Inflammatory macrophage (primary cell): ENCODE data around the gene PTPN21.

Source experiments
- DNase-seq, 2 donors: peaks; one replicate each; pipeline ENCODE4 v3.0.0-alpha.2; 2020 to 2022

PTPN21 gene

GRCh38 chr14:88503754-88504406 is 50.9 kb downstream of the PTPN21 start:
- no peak for DNase-seq

- no peak for DNase-seq
Measured at GRCh38 chr14:88502740-88503139, 52.1 kb downstream of the PTPN21 start.

GRCh38 chr14:88500611-88501010 is 54.2 kb downstream of the PTPN21 start:
- no peak for DNase-seq

DNA sequence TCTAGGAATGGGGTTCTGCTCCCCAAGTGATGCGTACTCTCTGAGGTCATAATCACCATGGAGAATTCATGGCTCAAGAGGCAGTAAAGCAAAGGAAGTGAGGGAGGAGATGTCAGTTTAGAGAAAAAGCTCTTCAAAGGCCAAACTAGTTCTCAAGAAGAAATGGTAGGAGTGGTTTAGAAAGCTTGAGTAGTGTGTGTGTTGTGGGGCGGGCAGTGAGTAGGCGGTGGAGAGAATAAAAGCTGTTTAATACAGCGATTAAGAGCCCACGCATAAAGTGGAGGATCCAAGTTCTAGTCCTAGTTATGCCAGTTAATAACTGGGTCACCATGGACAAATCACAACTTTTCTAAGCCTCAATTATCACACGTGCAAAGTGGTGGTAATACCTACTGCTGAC is 55.6 kb downstream of the PTPN21 start:
- DNase-seq: no peak

- no peak for DNase-seq
Measured at GRCh38 chr14:88496414-88496813, 58.4 kb downstream of the PTPN21 start.

- no peak for DNase-seq
Measured at GRCh38 chr14:88493392-88494185, 61.2 kb downstream of the PTPN21 start.

- peak; percentile 92 to 93 for DNase-seq
Measured at GRCh38 chr14:88492272-88493089, 62.3 kb downstream of the PTPN21 start.

DNA sequence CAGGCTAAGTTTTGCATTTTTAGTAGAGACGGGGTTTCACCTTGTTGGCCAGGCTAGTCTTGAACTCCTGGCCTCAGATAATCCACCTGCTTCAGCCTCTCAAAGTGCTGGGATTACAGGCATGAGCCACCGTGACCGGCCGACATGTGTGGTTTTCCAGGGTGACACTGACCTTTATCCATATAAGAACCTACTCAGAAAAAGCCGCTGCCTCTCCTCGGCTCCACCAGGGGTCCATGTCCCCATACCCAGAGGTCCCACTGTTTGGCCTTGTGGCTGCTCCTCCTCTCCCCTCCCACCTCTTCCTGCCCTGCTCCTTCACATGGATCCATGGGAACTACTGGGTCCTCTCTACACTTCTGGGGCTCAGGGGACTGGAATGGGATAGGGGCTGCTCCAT is 64.6 kb downstream of the PTPN21 start:
- no peak for DNase-seq

DNA sequence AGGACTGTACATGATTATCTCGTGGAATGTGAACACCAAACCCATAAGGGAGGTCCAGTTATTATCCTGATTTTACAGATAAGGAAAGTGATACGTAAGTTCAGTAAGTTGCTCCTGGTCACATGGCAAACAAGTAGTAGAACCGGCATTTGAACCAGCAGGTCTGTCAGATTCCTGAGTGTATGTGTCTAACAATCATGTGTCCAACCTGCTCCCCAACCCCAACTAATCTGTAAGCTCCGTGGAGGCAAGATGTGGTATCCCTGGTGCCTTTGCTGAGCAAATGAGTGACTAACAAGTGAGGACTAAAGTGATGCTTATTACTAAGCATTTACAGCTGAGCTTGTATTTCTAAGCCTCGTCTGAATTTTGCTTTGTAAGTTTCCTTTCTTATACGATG is 65.9 kb downstream of the PTPN21 start:
- no peak for DNase-seq

DNA sequence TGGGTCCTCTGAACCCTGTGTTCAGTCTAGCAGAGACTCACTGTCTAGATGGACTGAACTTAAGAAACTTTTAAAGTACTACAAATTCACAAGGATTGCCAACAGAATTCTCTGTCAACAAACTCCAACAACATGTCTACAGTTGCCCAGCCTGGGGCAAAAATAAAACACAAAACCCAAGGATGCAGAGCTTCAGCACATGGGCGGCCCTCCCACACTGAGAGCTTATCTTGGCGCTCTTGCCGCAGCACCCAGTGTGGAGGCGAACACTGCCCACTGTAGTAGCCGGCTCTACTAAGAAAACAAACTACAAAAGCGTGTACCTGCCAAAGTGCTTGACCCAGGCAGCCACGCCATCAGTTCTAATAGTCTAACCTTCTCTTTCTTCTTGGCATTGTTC is 66.7 kb downstream of the PTPN21 start:
- DNase-seq: no peak

GRCh38 chr14:88482524-88482923 is 72.3 kb downstream of the PTPN21 start:
- DNase-seq: no peak

DNA sequence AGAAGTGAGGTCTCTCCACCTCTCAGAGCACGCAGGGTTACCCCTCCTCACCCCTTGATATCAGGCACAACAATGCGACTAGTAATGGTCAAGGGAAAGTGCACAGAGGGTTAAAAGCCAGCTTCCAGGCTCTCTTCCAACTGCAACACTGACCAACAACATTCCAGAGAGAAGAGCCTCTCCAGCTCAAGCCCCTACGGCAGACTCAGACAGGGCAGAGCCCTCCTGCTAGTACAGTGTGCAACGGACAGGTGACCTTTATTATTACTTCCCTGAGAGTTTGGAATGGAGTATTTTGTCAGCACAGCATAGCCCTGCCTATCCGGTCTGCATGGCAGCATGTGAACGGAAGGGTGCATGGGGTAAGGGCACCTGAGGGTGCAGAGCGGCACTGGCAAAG is 73.0 kb downstream of the PTPN21 start:
- DNase-seq: no peak

DNA sequence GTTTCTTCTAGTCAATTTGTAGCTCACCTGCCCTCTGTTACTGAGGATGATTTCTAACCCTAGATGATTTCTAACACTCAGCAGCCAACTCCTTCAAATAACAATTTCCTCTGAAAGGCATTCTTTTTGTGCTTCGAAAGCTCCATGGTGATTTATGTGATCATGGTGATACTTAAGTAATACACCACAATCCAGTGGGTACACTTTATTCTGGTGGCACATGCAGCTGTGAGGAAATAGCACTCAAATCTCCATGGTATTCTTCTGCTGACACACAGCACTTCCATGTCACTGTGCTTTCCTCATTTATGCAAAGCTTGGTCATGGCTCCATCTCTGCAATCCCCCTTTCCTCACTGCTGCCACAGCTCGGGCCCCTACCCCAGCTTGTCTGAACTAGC is 73.7 kb downstream of the PTPN21 start:
- DNase-seq: no peak

DNA sequence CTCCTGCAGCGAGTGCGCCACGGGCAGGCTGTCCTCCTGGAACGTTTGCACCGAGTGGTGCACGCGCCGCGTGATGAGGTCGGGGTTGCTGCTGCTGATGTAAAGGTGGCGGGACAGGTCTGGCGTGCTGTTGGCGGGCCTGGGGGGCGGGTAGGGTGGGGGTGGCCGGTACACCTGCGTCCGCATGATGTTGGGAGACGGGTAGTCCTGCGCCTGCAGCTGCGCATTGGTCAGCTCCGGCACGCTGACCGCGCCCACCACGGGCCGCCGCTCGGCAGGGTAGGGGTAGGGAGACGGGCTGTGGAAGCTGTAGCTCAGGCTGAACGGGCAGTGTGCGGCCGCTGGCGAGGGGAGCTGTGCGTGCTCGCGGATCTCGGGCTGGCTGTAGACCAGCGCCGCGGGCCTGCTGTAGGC is 75.2 kb downstream of the PTPN21 start:
- no peak for DNase-seq

DNA sequence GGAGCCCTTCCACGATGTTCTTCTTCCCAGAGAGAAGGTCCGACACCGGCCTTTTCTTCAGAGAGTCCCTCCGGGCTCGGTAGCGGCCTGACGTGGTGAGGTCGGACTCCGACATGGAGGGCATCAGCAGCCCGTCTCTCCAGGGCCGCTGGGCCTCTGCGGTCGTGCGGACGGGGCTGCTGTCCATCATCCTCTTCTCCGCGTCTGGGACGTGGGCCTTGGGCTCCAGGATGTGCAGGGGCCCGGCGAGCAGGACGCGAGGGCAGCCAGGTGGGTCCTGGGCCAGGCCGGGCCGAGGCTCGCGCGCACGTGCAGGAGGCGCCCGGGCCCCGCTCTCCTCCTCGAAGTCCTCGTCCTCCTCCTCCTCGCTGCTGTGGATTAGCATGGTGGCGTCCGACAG is 75.9 kb downstream of the PTPN21 start:
- DNase-seq: no peak

DNA sequence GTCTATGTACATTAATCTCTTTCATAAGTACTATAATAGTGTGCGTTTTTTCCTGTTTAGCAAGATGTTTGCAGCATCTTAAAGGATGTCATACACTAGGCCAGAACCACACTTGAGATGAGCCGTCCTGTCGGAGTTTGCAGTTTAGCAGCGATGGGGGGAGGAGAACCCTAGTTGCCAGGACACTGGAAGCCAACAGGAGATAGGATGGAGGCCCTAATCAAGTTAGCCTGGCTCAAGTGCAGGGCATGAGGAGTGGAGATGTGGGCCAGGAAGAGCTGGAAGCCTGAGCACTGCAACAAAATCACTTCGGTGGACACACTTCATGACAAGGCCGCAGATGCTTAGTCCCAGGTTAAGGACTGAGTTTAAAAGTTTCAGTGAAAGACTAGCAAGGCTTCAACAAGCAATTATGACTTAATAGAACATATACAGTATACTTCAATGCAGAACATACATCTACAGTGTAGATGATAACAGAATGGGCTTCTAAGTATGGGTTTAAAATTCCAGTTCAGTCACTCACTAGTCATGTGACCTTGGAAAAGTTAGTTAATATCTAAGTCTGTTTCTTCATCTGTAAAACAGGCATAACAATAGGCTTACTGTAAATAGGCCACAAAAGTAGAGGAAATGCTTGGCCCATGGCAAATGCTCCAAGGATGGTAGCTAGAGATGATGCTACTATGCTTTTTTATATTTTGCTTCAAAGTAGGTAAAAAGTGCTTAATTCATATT is 77.1 kb downstream of the PTPN21 start:
- DNase-seq: no peak

GRCh38 chr14:88476825-88477224 is 78.0 kb downstream of the PTPN21 start:
- no peak for DNase-seq

- no peak for DNase-seq
Measured at GRCh38 chr14:88476214-88476774, 78.5 kb downstream of the PTPN21 start.

GRCh38 chr14:88473791-88474190 is 81.0 kb downstream of the PTPN21 start:
- DNase-seq: no peak

DNA sequence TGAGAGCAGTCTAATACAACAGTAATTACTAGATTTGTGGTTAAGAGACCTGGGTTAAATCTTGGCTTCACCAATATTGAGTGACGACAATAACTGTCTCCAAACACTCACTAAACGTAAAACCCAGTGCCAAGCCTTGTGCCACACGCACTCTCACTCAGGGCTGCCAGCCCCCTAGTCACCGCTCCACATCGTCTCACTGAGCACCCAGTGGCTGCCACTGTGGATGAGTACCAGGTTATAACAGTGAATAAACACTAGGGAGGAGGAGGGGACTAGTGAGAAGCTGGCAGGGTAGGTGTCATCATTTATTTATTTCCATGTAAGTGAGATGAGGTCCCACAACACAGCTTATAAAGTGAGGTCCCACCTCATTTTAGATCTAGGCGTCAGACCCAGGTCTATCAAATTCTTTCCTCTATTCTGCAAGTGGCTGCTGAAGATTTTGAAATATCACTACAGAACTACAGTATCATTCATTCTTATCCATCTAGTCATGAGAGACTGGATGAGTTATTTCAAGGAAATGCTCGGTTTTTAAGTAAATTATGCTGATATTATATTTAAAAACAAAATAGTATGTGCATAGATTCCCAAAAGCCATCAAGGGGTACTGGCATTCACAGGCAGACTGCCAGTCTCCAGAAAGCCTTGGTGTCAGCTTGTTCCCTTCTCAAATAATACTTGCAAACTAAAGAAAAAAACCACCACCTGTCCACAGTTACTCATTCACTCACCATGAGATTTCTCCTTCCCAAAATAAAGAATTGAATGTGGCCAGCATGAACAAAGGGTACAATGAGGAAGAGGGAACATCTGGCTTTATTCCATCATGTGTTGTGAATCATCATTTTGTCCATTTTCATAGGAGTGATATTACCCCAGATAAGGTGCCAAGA is 84.0 kb downstream of the PTPN21 start:
- no peak for DNase-seq

DNA sequence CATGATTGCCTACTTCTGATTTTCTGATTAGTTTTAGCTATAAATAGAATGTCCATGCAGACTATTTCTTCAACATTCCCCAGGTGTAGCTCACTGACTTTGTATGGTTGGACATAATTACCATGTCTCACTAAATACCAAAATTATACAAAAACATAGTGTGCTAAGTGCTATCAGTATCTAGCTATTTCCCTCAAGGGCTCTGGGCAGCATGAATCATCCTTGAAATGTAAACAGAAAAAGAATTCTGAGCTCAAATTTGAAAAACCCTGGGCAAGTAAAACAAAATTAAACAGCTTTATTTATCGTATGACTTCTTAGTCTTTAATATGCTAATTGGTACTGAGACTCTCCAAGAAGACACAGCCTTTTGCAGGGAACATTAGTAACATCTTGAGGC is 86.4 kb downstream of the PTPN21 start:
- DNase-seq: no peak
